ENCODE results near the gene MAML3.

The MAML3 gene

GRCh38 chr4:140110542-140111215 is 43.3 kb downstream of the MAML3 start:
- Mint-ChIP-seq H3K36me3 (ENCODE audit: low read depth) (peaks cover 5% of the 10 kb centered on the region), H3K4me3 (no peak overlapping the region), H3K27ac (no peak overlapping the region), H3K4me1 (ENCODE audit: low read depth) (peaks cover 40% of the 10 kb centered on the region), H3K9me3 (peaks cover 4% of the 10 kb centered on the region), H3K27me3 (ENCODE audit: low read depth) (peaks cover 24% of the 10 kb centered on the region)
- no peak for DNase-seq (ENCODE audit: low spot score)

GRCh38 chr4:140109737-140110136 is 44.2 kb downstream of the MAML3 start:
- Mint-ChIP-seq H3K4me3 (no peak overlapping the region), H3K27ac (no peak overlapping the region), H3K9me3 (peaks cover 4% of the 10 kb centered on the region), H3K27me3 (ENCODE audit: low read depth) (peaks cover 30% of the 10 kb centered on the region), H3K4me1 (ENCODE audit: low read depth) (peaks cover 37% of the 10 kb centered on the region), H3K36me3 (ENCODE audit: low read depth) (peaks cover 8% of the 10 kb centered on the region)
- DNase-seq (ENCODE audit: low spot score): no peak

GRCh38 chr4:140109292-140109691 is 44.7 kb downstream of the MAML3 start:
- Mint-ChIP-seq H3K9me3 (peaks cover 4% of the 10 kb centered on the region), H3K27ac (no peak overlapping the region), H3K4me1 (ENCODE audit: low read depth) (peaks cover 34% of the 10 kb centered on the region), H3K4me3 (no peak overlapping the region), H3K36me3 (ENCODE audit: low read depth) (peaks cover 8% of the 10 kb centered on the region), H3K27me3 (ENCODE audit: low read depth) (peaks cover 30% of the 10 kb centered on the region)
- no peak for DNase-seq (ENCODE audit: low spot score)

- Mint-ChIP-seq H3K9me3 (peaks cover 4% of the 10 kb centered on the region), H3K27ac (no peak overlapping the region), H3K36me3 (ENCODE audit: low read depth) (peaks cover 8% of the 10 kb centered on the region), H3K27me3 (ENCODE audit: low read depth) (peaks cover 27% of the 10 kb centered on the region), H3K4me1 (ENCODE audit: low read depth) (peaks cover 32% of the 10 kb centered on the region), H3K4me3 (no peak overlapping the region)
- DNase-seq (ENCODE audit: low spot score): no peak
Measured at GRCh38 chr4:140108713-140109230, 45.2 kb downstream of the MAML3 start.

GRCh38 chr4:140108243-140108642 is 45.7 kb downstream of the MAML3 start:
- no peak for DNase-seq (ENCODE audit: low spot score)
- Mint-ChIP-seq H3K27me3 (ENCODE audit: low read depth) (peaks cover 27% of the 10 kb centered on the region), H3K27ac (peak overlapping the region; percentile 22)

GRCh38 chr4:140106289-140106844 is 47.6 kb downstream of the MAML3 start:
- peaks cover 49% of the 10 kb centered on the region for H3K4me1 Mint-ChIP-seq (ENCODE audit: low read depth)
- peaks cover 25% of the 10 kb centered on the region for H3K27me3 Mint-ChIP-seq (ENCODE audit: low read depth)
- peaks cover 13% of the 10 kb centered on the region for H3K36me3 Mint-ChIP-seq (ENCODE audit: low read depth)
- no peak for DNase-seq (ENCODE audit: low spot score)
- H3K4me3 Mint-ChIP-seq: no peak overlapping the region
- H3K27ac Mint-ChIP-seq: no peak overlapping the region
- H3K9me3 Mint-ChIP-seq: peaks cover 14% of the 10 kb centered on the region

More at GRCh38 chr4:140108243-140108642, 45.7 kb downstream of the MAML3 start:
- Mint-ChIP-seq H3K4me1 (ENCODE audit: low read depth) (peaks cover 36% of the 10 kb centered on the region), H3K9me3 (peaks cover 4% of the 10 kb centered on the region), H3K4me3 (peak overlapping the region; percentile 66), H3K36me3 (ENCODE audit: low read depth) (peaks cover 8% of the 10 kb centered on the region)

GRCh38 chr4:140105436-140105835 is 48.5 kb downstream of the MAML3 start:
- no peak overlapping the region for H3K27ac Mint-ChIP-seq
- H3K4me3 Mint-ChIP-seq: no peak overlapping the region
- peaks cover 14% of the 10 kb centered on the region for H3K9me3 Mint-ChIP-seq
- DNase-seq (ENCODE audit: low spot score): no peak
- H3K36me3 Mint-ChIP-seq (ENCODE audit: low read depth): peaks cover 13% of the 10 kb centered on the region
- peaks cover 24% of the 10 kb centered on the region for H3K27me3 Mint-ChIP-seq (ENCODE audit: low read depth)
- H3K4me1 Mint-ChIP-seq (ENCODE audit: low read depth): peaks cover 54% of the 10 kb centered on the region

GRCh38 chr4:140103676-140104075 is 50.3 kb downstream of the MAML3 start:
- peak; percentile 72 for DNase-seq (ENCODE audit: low spot score)
- H3K9me3 Mint-ChIP-seq: peaks cover 14% of the 10 kb centered on the region
- peak overlapping the region; percentile 59 for H3K4me3 Mint-ChIP-seq
- H3K36me3 Mint-ChIP-seq (ENCODE audit: low read depth): peaks cover 13% of the 10 kb centered on the region
- H3K27me3 Mint-ChIP-seq (ENCODE audit: low read depth): peaks cover 12% of the 10 kb centered on the region
- peaks cover 64% of the 10 kb centered on the region for H3K4me1 Mint-ChIP-seq (ENCODE audit: low read depth)
- H3K27ac Mint-ChIP-seq: peak overlapping the region; percentile 88

GRCh38 chr4:140102421-140102820 is 51.6 kb downstream of the MAML3 start:
- Mint-ChIP-seq H3K4me3 (peak overlapping the region; percentile 0), H3K9me3 (peaks cover 9% of the 10 kb centered on the region), H3K4me1 (ENCODE audit: low read depth) (peaks cover 54% of the 10 kb centered on the region)

GRCh38 chr4:140100771-140101170 is 53.2 kb downstream of the MAML3 start:
- H3K4me1 Mint-ChIP-seq (ENCODE audit: low read depth): peaks cover 64% of the 10 kb centered on the region
- H3K27ac Mint-ChIP-seq: no peak overlapping the region
- no peak overlapping the region for H3K4me3 Mint-ChIP-seq
- H3K36me3 Mint-ChIP-seq (ENCODE audit: low read depth): peaks cover 8% of the 10 kb centered on the region
- H3K9me3 Mint-ChIP-seq: peaks cover 9% of the 10 kb centered on the region
- peaks cover 7% of the 10 kb centered on the region for H3K27me3 Mint-ChIP-seq (ENCODE audit: low read depth)
- no peak for DNase-seq (ENCODE audit: low spot score)

More at GRCh38 chr4:140102421-140102820, 51.6 kb downstream of the MAML3 start:
- Mint-ChIP-seq H3K27me3 (ENCODE audit: low read depth) (peaks cover 11% of the 10 kb centered on the region), H3K36me3 (ENCODE audit: low read depth) (peaks cover 8% of the 10 kb centered on the region), H3K27ac (peak overlapping the region; percentile 6)
- no peak for DNase-seq (ENCODE audit: low spot score)

- H3K4me3 Mint-ChIP-seq: peak overlapping the region; percentile 54
- peaks cover 9% of the 10 kb centered on the region for H3K9me3 Mint-ChIP-seq
- H3K4me1 Mint-ChIP-seq (ENCODE audit: low read depth): peaks cover 70% of the 10 kb centered on the region
- DNase-seq (ENCODE audit: low spot score): no peak
- H3K27me3 Mint-ChIP-seq (ENCODE audit: low read depth): peaks cover 2% of the 10 kb centered on the region
- H3K27ac Mint-ChIP-seq: peak overlapping the region; percentile 32
- peaks cover 7% of the 10 kb centered on the region for H3K36me3 Mint-ChIP-seq (ENCODE audit: low read depth)
Measured at GRCh38 chr4:140099983-140100382, 54.0 kb downstream of the MAML3 start.

- peaks cover 6% of the 10 kb centered on the region for H3K36me3 Mint-ChIP-seq (ENCODE audit: low read depth)
- H3K9me3 Mint-ChIP-seq: peaks cover 9% of the 10 kb centered on the region
- peak overlapping the region; percentile 33 for H3K27ac Mint-ChIP-seq
- DNase-seq (ENCODE audit: low spot score): no peak
- peak overlapping the region; percentile 24 for H3K4me3 Mint-ChIP-seq
- H3K27me3 Mint-ChIP-seq (ENCODE audit: low read depth): no peaks in the 10 kb centered on the region
- H3K4me1 Mint-ChIP-seq (ENCODE audit: low read depth): peaks cover 78% of the 10 kb centered on the region
Measured at GRCh38 chr4:140098455-140099160, 55.4 kb downstream of the MAML3 start.

- no peaks in the 10 kb centered on the region for H3K27me3 Mint-ChIP-seq (ENCODE audit: low read depth)
- peaks cover 4% of the 10 kb centered on the region for H3K36me3 Mint-ChIP-seq (ENCODE audit: low read depth)
- no peak for DNase-seq (ENCODE audit: low spot score)
- peaks cover 74% of the 10 kb centered on the region for H3K4me1 Mint-ChIP-seq (ENCODE audit: low read depth)
- no peak overlapping the region for H3K4me3 Mint-ChIP-seq
- no peak overlapping the region for H3K27ac Mint-ChIP-seq
- H3K9me3 Mint-ChIP-seq: peaks cover 8% of the 10 kb centered on the region
Measured at GRCh38 chr4:140097572-140097971, 56.4 kb downstream of the MAML3 start.

GRCh38 chr4:140096921-140097320 is 57.1 kb downstream of the MAML3 start:
- Mint-ChIP-seq H3K4me1 (ENCODE audit: low read depth) (peaks cover 74% of the 10 kb centered on the region), H3K27me3 (ENCODE audit: low read depth) (no peaks in the 10 kb centered on the region), H3K36me3 (ENCODE audit: low read depth) (peaks cover 1% of the 10 kb centered on the region), H3K4me3 (peak overlapping the region; percentile 89), H3K9me3 (peaks cover 1% of the 10 kb centered on the region), H3K27ac (peak overlapping the region; percentile 97)
- no peak for DNase-seq (ENCODE audit: low spot score)
